Bronchial epithelial cell (primary cell): ENCODE measurements around the gene CAMK1. TPM values are rescaled to one million over a fixed set of nuclear protein-coding genes. Genes with fewer than 3 reads are reported as not detected.

Source experiments
- DNase-seq: peaks from one replicate; pipeline ENCODE4 v3.0.0-alpha.2; 2010; ENCODE audit warnings: low read depth
- FAIRE-seq: peaks from 2 replicates; lab custom pipeline; 2011; peaks lifted over from hg19 to GRCh38; lab: Jason Lieb, UNC
- H3K27me3 ChIP-seq: 2 replicates; pipeline ENCODE4 v1.5.1; 2011; ENCODE audit warnings: low read length; ENCODE audit not compliant: control insufficient read depth, insufficient read depth
- H3K36me3 ChIP-seq: 2 replicates; pipeline ENCODE4 v1.5.1; 2011; ENCODE audit warnings: low read length; ENCODE audit not compliant: control insufficient read depth, insufficient read depth
- H3K4me3 ChIP-seq: 2 replicates; pipeline ENCODE4 v1.5.1; 2011; ENCODE audit warnings: mild to moderate bottlenecking, low read depth, low read length, control low read depth
- CTCF ChIP-seq: IDR thresholded peaks from 2 replicates; pipeline ENCODE4 v1.5.1; 2011; ENCODE audit warnings: mild to moderate bottlenecking, moderate library complexity, low read length, control low read depth, inconsistent platforms; ENCODE audit not compliant: insufficient read depth, severe bottlenecking
- total RNA-seq: library from RNA; depleted of rRNA; stranded (reverse); fragments of >200 nt; gene quantifications from 2 replicates; pipeline ENCODE4 v1.2.1, GENCODE V29; 2014

The CAMK1 gene
- total RNA-seq, 1 donor from 2014 or later: 18.2 TPM

- no peak for DNase-seq
- H3K36me3 ChIP-seq: peaks cover 18% of the 10 kb centered on the region
- H3K27me3 ChIP-seq: no peaks in the 10 kb centered on the region
- no peak for FAIRE-seq
- no peak overlapping the region for H3K4me3 ChIP-seq
- TF ChIP-seq CTCF: no peak
These were observed 21.7 kb downstream of the CAMK1 start for GRCh38 chr3:9748031-9748430.

GRCh38 chr3:9747267-9747666 is 22.5 kb downstream of the CAMK1 start:
- TF ChIP-seq CTCF: no peak
- Histone ChIP-seq H3K27me3 (no peaks in the 10 kb centered on the region), H3K4me3 (no peak overlapping the region), H3K36me3 (peaks cover 23% of the 10 kb centered on the region)
- FAIRE-seq (no peak), DNase-seq (no peak)

GRCh38 chr3:9746330-9746729 is 23.4 kb downstream of the CAMK1 start:
- DNase-seq (no peak), FAIRE-seq (no peak)
- H3K27me3 ChIP-seq: no peaks in the 10 kb centered on the region
- H3K36me3 ChIP-seq: peaks cover 30% of the 10 kb centered on the region
- H3K4me3 ChIP-seq: no peak overlapping the region
- no peak for TF ChIP-seq CTCF

GRCh38 chr3:9745521-9745920 is 24.2 kb downstream of the CAMK1 start:
- Histone ChIP-seq H3K36me3 (peaks cover 35% of the 10 kb centered on the region), H3K4me3 (no peak overlapping the region), H3K27me3 (no peaks in the 10 kb centered on the region)
- FAIRE-seq: no peak
- no peak for DNase-seq
- TF ChIP-seq CTCF: no peak

GRCh38 chr3:9744162-9744561 is 25.6 kb downstream of the CAMK1 start:
- FAIRE-seq (no peak), DNase-seq (no peak)
- TF ChIP-seq CTCF: no peak
- H3K36me3 ChIP-seq: peaks cover 43% of the 10 kb centered on the region
- H3K4me3 ChIP-seq: no peak overlapping the region
- no peaks in the 10 kb centered on the region for H3K27me3 ChIP-seq

GRCh38 chr3:9743548-9743947 is 26.2 kb downstream of the CAMK1 start:
- no peak for TF ChIP-seq CTCF
- no peak overlapping the region for H3K4me3 ChIP-seq
- FAIRE-seq (no peak), DNase-seq (no peak)
- H3K27me3 ChIP-seq: no peaks in the 10 kb centered on the region
- H3K36me3 ChIP-seq: peaks cover 44% of the 10 kb centered on the region
